HG02798 (cell line): Measurements from ENCODE around the gene JKAMP.
A peak's percentile ranks its signal among the peaks of the same experiment; 100 is the strongest.

Source experiments
- ATAC-seq: cut with Tn5 transposase; IDR thresholded peaks from one replicate; pipeline ENCODE4 v1.9.1; 2021; ENCODE audit warnings: mild to moderate bottlenecking; ENCODE audit not compliant: unreplicated experiment, poor library complexity

JKAMP gene

DNA sequence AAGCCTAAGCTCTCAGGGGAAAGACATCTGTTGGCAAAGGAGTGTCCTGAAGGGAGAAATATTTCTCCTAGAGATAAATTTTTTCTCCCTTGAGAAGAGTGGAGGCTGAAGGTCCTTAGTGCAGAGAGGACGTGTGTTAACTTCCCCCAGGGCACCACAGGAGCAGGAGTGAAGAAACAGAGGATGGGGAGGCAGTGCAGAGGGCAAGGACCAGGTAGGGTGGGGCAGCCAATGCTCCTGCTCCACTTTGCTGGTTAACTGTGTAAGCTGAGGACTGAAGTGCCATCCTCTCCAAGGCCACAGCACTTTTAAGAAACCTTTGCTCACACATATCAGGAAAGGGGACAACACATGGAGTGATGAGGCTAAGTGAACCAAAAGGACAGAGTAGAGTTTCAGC is 4.2 kb upstream of the JKAMP start:
- no peak for ATAC-seq

DNA sequence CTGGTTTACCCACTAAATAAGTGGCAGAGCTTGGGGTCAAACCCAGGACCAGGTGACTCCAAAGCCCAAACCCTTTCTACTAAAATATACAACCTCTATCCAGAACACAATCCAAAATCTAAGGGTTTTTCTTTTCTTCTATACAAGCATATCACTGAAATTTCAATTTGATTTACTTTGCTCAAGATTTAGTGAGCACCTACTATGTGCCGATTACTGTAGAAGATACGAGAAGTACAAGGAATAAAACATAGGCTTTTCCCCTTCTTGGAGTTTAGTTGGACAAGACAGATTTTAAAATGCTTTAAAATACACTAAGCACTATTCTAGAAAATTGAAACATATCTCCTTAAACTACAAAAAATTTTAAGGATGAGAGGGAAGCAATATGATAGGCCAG is 2.9 kb upstream of the JKAMP start:
- no peak for ATAC-seq

DNA sequence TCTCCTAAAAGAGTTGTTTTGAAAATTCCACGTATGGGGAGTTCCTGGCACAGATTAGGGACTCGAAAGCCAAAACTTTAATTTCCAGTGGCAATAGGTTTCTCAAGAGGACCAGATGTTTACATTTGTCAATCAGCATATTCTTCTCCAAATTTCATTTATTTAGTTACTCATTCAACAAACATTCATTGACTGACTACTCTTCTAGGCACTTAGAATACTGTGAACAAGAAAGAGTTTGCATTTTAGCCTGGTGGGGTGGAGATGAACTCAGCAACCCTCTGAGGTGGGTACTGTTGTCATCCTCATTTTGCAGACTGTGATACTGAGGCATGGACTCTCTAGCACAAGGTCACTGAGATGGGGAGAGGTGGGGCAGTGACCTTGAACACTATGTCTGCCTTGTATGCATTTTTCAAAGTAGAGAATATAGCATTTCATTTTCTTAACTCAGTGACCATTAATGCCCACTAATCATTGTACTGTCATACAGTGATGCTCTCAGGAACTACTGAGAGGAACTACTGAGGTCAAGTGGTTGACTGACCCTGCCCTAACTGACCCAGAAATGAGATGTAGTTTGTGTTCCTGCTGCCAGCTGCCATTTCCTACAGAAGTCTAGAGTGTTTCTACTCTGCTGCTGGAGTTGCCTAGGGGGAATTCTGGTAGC is 2.3 kb upstream of the JKAMP start:
- ATAC-seq: no peak

DNA sequence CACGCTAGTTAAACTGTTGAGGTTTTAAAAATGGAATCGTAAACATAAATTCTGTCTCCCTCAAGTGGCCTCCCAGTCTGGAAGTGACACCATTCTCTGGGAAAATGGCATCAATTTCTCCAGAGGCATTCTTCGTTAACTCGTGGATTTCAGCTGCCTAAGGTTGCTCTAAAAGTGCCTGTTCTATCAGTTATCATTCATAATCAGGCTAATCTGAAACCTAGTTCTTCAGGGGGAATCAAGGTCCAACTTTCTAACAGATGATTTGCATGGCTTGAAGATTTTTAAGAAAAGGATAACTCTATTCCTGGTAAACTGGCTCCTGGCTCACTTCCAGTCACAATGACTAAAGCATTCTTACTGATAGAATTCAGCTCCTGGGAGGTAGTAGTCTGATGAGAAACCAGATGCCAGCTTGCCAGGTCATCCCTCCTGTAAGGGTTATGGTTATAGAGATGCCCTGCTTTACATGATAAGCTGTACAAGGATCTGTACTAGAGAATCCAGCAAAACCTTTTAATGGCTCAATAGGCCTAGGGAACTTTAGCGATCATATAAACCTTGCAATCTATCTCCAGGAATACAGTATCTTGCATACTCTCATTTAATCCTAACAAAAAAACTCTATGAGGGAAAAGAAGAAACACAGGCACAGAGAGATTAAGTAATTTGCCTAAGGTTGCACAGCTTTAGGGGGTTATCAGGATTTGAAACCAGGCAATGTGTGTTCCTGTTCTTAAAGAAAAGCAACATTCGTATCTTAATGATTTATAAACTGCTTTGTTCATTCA is 1.6 kb upstream of the JKAMP start:
- no peak for ATAC-seq

DNA sequence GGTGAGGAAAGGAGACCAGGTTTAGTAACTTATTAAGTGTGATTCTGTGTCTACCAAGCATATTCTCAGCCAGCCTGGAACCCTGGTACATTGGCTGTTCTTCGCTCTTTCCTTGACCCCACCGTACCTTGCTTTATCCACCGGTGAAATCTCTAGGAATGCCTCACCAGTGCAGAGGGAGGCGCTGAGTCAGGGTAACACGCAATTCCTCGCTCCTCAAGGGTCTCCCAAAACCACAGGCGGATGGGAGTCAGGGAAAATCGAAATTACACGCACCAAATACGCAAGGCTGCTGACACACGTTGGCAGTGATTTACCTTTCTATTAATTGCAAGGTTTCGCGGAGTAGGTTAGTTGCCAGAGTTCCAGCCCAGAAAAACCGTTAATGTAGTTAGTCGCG is 954 bp upstream of the JKAMP start:
- ATAC-seq: no peak

DNA sequence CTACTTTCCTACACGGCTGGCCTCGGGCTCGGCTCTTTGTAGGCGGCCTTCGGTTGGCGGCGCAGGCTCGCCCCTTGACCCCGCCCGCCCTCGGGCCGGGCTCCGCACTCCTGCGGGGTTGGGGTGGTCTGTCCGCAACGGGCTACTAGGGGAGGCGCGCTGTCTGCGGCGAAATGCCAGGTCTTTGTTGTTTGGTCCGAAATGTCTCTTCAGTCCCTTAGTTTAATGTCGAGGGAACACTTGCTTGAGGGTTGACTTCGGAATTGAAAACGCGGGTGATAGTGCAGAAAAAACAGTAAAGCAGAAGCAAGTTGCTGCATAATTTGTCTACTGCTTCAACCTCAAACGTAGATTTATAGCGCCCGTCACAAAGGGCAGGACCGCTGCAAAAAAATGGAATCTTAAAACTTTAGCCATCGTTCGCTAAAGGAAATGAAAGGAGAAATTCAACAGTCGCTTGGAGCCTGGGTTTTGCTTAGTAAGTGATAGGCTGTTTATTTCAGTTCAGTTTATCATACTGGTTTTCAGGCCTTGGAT is 390 bp downstream of the JKAMP start:
- ATAC-seq: peak; percentile 53

DNA sequence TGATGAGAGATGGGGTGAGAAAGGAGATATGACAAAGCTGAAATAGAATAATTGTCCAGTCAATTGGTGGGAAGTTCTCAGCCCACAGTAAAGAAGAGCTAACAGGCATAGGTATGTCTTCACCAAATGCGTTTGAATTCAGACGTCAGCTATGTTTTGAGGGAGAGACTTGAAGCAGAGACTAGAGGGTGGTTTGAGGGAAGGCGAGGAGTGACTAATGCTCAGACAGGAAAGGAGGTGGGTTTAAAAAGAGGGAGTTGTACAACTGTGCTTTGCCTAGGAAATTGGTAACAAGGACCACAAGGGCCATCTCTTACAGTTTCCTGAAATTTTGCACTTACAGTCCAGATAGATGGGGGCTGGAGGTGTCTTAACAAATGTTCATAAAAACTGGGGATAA is 6.4 kb downstream of the JKAMP start:
- no peak for ATAC-seq

DNA sequence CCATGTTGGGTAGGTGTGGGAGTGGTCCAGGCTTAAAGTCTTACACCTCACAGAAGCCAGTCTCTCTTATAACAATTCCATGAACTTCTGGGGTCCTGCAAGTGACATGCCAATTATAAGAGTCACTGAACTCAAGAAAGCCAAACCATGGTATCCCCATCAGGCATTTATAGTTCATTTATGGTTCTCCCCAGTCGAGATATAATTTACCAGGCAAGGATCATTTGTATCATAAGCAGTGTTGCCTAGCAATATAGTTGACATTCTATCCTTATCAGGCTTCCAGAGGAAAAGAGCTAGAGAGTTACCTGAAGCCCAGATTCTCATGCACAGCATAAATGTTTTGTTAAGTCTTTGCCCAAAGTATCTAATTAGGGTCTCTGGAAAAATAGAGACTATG is 8.1 kb downstream of the JKAMP start:
- ATAC-seq: no peak

DNA sequence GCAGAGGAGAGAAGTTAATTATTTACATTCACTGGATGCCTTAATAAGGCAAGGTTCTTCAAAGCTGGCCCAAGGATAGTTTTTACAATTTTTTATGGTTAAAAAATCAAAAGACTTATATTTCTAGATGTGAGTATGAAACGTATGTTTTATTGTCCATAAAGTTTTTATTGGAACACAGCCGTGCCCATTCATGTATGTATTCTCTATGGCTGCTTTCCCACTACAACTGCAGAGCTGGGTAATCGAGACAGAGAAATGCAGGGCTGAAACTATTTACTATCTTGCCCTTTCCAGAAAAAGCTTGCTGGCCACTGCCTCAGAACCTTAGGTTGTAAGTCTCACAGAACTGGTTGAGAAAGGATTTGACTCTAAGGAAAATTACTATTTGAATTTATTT is 16.4 kb downstream of the JKAMP start:
- no peak for ATAC-seq

DNA sequence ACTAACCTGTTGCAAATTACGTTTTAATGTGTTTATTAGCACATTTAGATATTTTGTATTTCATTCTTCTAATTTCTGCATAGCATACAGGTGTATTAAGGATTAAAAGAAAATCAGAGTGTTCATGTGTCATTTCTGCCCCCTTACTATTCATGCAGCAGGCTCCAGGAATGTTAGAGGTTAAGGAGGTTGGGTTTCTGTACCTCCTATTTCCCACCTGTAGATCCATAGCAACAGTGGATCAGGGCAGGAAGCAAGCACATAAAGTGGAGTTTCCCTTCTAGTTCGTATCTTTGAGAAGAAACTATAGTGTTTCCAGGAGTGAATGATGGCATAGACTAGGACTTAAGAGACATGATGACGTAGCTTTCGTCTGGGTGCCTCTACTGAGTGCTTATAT is 18.9 kb downstream of the JKAMP start:
- ATAC-seq: no peak

DNA sequence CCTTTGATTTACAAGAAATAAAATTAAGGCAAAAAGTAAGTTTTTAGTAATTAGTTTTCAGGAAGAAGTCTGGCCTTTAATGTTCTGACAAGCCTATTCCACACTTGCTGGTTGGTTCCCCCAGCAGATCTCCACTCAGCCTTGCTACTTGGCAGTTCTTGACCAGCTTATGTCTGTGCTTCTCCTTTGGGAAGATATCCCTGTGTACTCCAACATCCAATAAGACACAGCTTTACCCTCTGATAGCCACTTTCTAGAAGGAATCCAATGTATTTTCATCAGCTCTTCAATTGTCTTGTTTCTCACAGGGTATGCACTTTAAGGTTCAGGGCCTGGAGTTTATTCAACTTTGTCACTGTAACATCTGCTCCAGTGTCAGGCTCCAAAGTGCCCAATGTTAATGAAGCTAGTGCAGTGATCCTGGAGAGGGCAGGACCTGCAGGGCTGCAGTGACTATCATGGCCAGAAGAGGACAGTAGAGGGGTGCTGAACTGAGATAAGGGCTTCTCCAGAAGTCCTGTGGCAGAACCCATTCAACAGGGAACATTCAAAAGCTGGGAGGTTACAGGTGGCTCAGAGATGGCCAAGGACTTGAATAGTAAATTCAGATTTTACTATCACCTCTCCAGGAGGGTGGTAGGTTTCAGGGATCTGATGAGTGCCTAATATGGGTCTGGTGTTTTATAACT is 22.9 kb downstream of the JKAMP start:
- peak; percentile 84 for ATAC-seq

DNA sequence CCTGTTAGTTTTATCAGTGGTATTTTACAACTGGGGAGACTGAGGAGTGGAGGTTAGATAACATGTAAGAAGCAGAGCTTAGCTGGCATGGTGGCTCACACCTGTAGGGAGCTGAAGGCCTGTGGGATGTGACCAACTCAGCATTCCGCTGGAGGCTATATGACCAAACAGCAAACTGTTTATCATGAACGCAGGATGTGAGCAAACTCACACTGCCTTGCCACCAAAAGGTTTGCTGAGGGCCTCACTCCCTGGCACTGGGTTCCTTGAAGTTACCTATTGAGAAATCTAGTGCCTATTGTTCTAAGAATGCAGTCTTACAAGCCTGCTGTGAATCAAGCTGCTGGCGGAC is 23.4 kb downstream of the JKAMP start:
- ATAC-seq: no peak

DNA sequence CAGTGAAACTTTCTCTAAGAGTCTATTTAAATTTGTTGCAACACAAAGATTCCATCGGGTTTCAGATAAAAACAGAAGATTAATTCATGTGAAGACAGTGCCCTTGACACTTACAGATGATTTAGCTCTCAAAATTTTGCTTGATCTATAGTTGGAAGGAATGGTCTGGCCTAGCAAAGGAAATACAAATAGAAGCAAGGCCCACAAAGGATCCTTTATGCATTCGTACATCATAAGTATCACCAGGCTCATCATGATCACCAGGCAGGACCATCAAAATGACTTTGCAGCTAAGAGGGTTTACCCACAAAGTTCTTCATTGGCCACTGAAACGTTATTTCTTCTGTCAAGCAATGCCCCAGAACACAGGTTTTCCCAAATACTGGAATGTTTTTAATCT is 24.8 kb downstream of the JKAMP start:
- ATAC-seq: no peak

DNA sequence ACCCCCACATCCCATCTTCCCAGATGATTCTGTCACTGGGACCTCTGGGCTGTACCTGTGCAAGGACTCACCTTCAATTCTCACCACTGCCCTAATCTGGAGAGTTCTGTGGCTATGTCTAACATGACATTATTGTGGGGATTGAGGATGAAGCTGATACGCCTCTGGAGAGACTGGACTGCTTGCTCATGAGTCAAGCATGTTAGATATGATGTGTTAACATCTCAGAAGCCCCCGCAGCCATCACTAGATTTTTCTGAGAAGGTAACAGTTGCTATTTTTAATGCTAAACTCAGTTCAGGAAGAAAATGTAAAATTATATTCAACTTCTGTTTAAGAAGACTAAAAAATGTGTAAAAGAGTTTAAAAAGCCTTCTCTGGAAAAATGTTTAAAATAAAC is 25.7 kb downstream of the JKAMP start:
- no peak for ATAC-seq

DNA sequence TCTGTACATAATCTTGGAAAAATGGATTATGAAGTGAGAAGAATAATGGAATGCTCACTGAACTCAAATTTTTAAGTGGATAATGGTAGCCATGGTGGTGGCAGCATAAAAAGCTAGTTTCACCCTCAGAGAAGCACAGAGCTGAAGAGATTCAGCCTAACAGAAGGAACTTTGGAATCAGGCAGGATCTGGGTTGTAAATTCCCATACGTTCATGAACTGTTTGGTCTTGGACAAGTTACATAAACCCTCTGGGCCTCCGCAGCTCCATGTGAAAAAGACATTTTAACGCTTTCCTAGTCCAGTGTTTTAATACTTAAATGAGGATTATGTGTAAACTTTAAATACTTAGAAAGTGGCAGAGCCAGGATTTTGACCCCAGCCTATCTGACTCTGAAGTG is 26.6 kb downstream of the JKAMP start:
- no peak for ATAC-seq

DNA sequence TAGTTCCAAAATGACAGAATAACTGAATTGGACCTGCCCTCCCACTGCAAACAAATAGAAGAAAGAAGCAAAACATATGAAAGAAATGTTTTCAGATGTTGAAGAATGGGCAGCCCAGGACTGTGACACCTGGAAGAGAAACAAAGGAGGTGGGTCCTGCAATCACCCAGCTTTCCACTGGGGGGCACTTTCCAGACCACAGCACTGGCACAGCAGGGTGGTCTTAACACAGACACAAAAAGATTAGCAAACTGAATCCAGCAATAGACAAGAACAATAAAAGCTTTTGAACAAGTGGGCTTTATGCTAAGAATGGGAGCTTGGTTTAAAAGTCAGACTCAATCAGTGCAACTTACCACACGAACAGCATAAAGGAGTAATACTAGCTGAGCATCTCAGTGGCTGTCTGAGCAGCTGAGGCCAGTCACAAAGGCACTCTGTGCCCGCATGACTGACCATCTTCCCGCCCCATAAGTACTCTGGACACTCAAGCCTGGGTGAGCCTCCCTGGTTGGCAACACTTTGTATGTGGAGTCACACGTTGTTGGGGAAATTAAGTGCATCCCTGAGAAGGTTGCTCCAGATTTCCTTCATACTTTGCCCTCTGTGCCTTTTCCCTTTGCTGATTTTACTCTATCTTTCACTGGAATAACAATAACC is 27.7 kb downstream of the JKAMP start:
- ATAC-seq: peak; percentile 50

DNA sequence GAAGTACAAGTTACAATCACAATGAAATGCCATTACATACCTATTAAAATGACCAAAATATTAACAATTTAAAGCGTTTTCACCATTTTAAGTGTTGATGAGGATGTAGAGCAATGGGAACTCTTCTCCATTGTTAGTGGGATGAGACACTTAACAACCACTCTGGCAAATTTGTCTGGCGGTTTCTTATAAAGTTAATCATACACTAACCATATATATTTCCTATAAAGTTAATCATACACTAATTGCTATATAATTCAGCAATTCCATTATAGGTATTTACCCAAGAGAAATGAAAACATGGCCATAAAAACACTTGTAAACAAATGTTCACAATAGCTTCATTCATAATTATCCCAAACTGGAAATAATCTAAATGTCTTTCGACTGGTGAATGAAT is 35.9 kb downstream of the JKAMP start:
- no peak for ATAC-seq

DNA sequence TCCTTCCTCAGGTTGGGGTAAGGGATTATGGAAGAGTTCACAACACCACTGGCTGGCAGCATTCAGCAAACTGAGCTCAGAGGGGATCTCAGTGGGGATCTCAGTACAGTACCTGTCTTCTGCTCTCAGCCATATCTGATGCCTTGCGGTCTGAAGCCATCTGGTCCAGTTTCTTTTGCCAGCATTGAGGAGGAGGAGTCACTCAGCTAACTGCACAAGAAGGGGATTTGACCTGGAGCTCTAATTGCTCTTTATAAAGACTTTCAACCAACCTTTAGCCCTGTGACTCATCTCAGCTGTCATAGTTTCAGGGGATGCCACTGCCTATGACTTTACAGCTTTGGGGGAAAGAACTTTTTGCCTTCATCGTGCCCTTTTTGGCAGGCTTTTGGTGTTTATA is 44.9 kb downstream of the JKAMP start:
- ATAC-seq: no peak

DNA sequence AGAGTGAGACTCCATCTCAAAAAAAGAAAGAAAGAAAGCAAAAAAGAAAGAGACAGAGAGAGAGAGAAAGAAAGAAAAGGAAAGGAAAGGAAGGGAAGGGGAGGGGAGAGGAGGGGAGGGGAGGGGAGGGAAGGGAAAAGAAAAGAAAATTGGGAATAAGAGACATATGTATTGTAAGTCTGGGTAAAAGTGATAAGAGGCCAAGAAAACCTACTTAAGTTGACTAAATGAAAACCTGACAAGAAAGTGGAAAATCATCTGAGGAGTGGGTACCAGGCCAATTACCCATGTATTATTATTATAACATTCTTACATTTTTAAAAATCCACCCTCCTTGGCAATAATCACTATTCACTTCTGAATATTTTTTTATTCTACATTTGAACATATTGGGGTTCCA is 46.0 kb downstream of the JKAMP start:
- no peak for ATAC-seq

DNA sequence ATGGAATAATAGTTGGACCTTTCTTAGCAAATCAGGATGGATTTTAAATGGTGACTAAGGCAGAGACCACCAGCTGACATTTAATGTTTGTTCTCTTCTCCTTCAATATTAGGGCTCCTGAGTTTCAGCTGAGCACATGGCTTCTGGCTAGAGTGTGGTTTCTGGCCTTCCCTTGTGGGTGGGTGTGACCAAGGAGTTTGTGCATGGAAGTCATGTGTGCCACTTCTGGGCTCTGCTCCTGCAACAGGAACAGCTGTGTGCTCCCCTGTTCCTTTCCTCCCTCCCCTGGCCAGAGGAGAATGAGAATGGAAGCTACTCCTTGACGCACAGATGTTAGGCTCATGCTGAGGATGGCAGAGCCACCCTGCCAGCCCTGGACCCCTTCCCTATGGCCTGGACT is 48.1 kb downstream of the JKAMP start:
- no peak for ATAC-seq
